ENCODE data around the gene SUCLG2.

DNA sequence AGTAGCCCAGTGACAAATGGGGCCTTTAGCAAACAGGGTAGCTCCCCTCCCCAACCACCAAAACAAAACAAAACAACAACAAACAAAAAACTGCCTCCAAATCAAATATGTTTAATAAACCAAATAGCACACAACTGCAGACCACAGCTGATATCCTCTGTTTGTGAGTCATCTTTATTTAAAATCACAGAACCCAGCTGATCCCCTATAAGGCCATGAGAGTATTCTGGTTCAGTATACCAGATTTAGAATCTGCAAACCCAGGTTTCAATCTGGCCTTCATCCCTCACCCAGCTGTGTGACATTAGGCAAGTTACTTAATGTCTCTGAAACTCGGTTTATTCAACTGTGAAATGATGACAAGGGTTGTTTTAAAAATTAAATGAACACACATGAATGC lies 124.5 kb downstream of the SUCLG2 start:
- no peak for TF ChIP-seq EZH2 (IDR thresholded peaks at IDR 0.05; ENCODE audit: low read length)
- TF ChIP-seq, protein P1, sequence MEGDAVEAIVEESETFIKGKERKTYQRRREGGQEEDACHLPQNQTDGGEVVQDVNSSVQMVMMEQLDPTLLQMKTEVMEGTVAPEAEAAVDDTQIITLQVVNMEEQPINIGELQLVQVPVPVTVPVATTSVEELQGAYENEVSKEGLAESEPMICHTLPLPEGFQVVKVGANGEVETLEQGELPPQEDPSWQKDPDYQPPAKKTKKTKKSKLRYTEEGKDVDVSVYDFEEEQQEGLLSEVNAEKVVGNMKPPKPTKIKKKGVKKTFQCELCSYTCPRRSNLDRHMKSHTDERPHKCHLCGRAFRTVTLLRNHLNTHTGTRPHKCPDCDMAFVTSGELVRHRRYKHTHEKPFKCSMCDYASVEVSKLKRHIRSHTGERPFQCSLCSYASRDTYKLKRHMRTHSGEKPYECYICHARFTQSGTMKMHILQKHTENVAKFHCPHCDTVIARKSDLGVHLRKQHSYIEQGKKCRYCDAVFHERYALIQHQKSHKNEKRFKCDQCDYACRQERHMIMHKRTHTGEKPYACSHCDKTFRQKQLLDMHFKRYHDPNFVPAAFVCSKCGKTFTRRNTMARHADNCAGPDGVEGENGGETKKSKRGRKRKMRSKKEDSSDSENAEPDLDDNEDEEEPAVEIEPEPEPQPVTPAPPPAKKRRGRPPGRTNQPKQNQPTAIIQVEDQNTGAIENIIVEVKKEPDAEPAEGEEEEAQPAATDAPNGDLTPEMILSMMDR (optimal IDR thresholded peaks at IDR 0.05 in 1 of 3, IDR thresholded peaks at IDR 0.05 in 1 of 3, conservative IDR thresholded peaks at IDR 0.05 in 1 of 3; ENCODE audit: extremely low read depth in 1 of 3, insufficient read depth in 2 of 3, low read length in 3 of 3) = no peak
